Measurements from ENCODE around the gene PLXNC1. TPM values are rescaled to one million over a fixed set of nuclear protein-coding genes. Genes with fewer than 3 reads are reported as not detected.
"Not testable (repeated sequence)": the region's sequence is repeated elsewhere in the genome, so short reads cannot be mapped to it uniquely, and the experiment has no call there.

The PLXNC1 gene
- total RNA-seq, 1 donor from 2014 or later = 39.5 TPM

GRCh38 chr12:94299846-94300245 lies 151.5 kb downstream of the PLXNC1 start:
- DNase-seq = no peak

- no peak for DNase-seq
These were observed 155.6 kb downstream of the PLXNC1 start for GRCh38 chr12:94304012-94304411.

DNA sequence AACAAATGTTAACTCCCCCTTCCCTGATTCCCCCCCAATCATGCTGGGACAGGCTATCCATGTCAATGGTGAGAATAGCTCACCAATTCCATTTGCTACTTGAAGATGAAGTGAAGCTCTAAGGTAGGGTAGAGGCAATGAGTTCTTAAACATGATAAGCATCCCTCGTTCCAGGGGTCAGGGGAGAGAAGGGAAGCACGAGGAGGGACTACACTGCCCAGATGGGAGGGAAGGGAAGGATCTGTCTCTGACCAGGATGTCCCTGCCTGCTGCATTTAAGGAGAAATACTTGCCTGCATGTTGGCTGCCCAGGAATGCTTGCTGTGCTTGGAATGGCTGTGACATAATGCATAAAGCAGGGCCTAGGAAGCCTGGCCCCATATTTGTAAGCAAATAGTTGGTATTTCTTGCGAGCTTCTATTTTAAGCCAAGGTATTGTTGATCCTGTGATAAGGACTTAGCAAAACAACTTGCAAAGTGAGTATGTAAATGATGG lies 156.2 kb downstream of the PLXNC1 start:
- no peak for DNase-seq

DNA sequence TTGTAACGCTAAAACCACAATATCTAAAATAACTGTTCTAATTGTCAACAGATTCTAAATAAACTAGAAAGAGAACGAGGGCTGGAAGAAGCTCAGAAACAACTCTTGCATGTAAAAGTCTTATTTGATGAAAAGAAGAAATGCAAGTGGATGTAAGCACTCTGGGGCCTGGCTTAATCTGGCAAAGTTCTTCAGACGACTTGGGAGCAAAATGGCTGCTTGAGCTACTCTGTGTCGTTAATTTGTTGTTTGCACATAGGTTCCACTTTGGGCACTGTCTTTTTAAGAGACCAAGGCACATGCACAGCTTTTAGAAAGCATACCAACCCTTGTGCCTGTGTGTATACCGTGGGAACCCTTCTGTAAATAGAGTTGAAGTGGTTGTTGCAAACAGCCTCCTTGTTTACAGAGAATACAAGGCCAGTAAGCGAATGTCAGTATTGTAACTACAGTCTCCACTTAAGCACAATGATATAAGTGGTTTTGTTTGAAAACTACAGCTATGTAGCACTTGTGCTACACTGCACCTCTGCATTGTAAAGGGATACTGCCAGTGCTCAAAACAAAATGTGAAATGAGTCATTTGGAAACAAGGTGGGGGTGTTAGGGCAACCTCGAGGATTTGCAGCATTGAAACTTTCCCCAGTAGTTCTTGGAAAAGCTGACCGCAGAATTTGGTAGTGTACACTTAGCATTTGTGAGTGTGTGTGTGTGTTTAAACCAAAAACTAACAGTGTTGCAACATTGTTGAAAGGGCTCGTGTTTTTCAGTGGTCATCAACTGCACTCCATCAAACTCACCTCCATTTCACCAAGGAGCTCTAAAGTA lies 157.0 kb downstream of the PLXNC1 start:
- DNase-seq = no peak

GRCh38 chr12:94308612-94309011 lies 160.2 kb downstream of the PLXNC1 start:
- no peak for DNase-seq

- no peak for DNase-seq
These were observed 161.0 kb downstream of the PLXNC1 start for GRCh38 chr12:94309373-94309772.

GRCh38 chr12:94312378-94312777 lies 164.0 kb downstream of the PLXNC1 start:
- no peak for DNase-seq

- not testable (repeated sequence) for DNase-seq
These were observed 168.2 kb downstream of the PLXNC1 start for GRCh38 chr12:94316600-94316999.

DNA sequence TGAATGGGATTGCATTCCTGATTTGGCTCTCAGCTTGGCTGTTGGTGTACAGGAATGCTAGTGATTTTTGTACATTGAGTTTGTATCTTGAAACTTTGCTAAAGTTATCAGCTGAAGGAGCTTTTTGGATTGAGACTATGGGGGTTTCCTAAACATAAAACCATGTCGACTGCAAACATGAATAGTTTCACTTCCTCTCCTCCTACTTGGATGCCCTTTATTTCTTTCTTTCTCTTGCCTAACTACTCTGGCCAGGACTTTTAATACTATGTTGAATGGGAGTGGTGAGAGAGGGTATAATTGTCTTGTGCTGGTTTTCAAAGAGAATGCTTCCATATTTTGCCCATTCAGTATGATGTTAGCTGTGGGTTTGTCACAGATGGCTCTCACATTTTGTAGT lies 169.8 kb downstream of the PLXNC1 start:
- DNase-seq = no peak

DNA sequence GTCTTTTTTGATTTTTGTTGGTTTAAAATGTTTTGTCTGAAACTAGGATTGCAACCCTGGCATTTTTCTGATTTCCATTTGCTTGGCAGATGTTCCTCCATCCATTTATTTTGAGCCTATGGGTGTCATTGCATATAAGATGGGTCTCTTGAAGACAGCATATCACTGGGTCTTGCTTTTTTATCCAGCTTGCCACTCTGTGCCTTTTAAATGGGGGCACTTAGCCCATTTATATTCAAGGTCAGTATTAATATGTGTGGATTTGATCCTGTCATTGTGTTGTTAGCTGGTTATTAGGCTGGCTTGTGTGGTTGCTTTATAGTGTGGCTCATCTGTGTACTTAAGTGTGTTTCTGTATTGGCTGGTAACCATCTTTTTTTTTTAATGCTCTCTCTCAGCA lies 171.7 kb downstream of the PLXNC1 start:
- no peak for DNase-seq

DNA sequence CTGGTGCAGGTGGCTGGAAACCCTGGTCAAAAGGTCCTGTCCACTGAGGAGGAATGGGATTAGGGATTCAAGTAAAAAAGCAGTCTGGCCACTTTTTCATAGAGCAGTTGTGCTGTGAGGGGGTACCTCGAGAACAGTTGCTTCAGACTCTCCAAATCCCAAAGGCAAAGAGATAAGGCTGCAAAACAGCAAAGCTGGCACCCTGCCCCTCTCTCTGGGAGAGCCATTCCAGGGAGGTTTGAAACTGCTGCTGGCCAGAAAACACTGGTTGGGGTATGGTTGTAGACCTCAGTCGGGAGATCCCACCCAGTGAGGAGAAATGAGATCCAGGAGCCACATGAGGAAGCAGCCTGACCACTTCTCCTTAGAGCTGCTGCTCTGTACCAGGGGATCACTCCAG lies 174.0 kb downstream of the PLXNC1 start:
- no peak for DNase-seq

DNA sequence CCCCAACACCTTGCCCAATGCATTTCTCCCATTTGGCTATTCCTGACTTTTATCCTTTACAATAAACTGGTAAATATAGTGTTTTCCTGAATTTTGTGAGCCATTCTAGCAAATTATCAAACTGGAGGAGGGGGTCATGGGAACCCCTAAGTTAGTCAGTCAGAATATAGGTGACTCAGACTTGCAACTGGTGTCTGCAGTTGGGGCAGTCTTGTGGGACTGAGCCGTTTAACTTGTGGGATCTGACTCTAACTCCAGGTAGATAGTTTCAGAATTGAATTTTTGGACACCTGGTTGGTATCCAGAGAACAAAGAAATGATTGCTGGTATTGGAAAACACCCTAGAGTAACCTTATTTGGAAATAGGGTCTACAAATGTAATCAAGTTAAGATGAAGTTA lies 177.9 kb downstream of the PLXNC1 start:
- DNase-seq = no peak

- no peak for DNase-seq
These were observed 178.3 kb downstream of the PLXNC1 start for GRCh38 chr12:94326727-94327126.

DNA sequence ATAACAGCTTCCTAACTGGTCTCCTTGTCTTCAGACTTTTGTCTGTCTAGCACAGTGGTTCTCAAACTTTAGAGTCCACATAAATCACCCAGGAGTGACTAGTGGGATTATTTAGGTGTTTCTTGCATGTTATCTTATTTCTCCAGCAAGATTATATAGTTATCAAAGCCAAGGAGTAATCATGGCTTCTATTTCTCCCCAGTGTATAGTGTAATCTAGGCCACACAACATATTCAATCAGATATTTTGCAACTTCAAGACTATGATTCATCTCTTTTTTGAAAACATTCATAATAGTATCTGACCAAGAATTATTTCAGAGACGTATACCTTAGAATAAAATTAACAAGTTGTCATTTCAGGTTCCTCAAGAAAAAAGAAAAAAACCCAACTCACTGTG lies 179.4 kb downstream of the PLXNC1 start:
- no peak for DNase-seq

GRCh38 chr12:94329366-94329765 lies 181.0 kb downstream of the PLXNC1 start:
- DNase-seq = no peak

- no peak for DNase-seq
These were observed 185.0 kb downstream of the PLXNC1 start for GRCh38 chr12:94333396-94333795.

DNA sequence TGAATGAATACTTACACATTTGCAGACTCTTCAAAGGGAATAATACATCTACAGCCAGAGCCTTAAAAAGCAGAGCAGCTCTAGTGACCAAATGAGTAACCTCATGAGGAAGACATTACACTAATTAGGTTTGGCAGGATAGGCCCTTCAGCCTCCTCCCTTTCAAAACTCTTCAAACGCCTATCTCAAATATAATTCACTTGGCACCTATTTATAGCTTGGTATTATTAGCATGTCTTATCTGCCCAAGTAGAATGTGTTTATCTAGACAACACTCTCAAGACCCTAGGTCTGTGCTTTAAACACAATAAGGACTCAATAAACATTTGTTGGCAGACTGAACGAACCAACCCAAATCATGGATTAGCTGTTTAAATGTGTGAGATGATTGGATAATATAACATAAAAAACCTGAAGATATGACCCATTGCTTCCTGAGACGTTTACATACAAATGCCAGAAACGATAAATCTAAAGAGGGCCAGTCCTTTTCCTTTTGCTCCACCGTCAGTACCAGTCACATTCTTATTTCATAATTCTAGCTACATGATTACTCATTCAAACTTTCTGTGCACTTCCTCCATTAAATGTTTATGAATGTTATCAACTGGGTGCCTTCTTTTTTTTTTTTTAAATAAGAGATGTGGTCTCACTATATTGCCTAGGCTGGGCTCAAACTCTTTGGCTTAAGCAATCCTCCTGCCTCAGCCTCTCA lies 188.0 kb downstream of the PLXNC1 start:
- DNase-seq = no peak

DNA sequence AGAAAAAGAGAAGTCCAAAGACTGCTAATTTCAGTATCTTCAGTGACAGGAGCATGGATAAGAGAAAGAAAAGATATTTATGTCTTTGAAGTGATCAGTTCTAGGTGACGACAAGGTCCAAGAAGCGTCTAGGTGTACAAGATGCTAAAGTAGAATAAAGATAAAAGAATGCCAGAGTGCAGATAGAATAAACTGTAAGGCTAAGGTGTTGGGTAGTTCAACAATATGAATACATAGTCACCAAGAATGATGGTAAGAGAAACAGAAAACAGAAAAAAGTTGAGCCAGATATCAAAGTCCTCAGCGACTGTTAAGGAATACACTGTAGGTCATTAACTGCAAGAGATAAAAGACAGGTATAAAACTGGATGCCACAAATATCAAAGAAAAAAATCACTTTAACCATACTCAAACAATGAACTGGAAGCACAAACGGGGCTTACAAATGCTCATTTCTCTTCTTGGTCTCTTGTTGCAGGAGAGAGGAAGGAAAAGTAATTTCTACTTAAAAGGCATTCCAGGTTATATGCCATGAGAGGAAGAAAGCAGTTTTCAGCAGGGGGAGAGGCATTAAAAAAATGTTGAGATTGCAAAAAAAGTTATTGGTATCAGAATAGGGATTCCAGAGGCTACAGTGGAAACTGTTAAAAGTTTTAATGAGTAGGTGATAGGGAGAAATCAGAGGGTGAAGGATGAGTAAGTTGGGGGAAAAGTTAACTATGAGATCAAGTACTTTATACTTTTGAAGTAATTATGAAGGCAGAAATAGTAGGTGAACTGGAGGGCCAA lies 189.8 kb downstream of the PLXNC1 start:
- DNase-seq = no peak

DNA sequence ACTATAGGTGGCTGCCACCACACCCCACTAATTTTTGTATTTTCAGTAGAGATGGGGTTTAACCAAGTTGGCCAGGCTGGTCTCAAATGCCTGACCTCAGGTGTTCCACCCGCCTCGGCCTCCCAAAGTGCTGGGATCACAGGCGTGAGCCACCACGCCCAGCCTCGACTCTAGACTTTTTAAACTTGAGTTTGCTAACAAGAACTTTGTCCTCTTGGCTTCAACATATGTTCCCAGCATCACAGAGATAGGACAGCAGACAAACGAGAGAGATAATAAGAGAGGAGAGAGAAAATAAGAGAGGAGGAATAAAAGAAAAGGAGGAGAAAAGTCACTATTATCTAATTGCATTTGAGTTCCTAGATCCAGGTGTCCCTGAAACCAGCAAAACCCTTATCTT lies 192.2 kb downstream of the PLXNC1 start:
- no peak for DNase-seq

DNA sequence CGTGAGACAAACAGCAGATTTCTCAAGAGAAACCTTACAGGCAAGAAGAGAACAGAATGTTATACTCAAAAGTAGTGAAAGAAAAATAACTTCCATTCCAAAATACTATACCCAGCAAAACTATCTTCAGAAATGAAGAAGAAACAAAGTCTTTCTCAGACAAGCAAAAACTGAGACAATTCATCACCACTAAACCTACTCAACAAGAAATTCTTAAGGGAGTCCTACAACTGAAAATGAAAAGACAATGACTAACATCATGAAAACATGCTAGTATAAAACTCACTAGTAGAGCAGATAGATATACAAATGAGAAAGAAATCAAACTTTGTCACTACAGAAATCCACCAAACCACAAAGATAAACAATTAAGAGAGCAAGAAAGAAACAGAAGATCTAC lies 204.8 kb downstream of the PLXNC1 start:
- no peak for DNase-seq
